ENCODE data around the gene BGLAP. TPM values are rescaled to one million over a fixed set of nuclear protein-coding genes. Genes with fewer than 3 reads are reported as not detected.

BGLAP gene
- total and polyA plus RNA-seq, 8 donors = 1.5 to 1.9 TPM; not detected in 6

DNA sequence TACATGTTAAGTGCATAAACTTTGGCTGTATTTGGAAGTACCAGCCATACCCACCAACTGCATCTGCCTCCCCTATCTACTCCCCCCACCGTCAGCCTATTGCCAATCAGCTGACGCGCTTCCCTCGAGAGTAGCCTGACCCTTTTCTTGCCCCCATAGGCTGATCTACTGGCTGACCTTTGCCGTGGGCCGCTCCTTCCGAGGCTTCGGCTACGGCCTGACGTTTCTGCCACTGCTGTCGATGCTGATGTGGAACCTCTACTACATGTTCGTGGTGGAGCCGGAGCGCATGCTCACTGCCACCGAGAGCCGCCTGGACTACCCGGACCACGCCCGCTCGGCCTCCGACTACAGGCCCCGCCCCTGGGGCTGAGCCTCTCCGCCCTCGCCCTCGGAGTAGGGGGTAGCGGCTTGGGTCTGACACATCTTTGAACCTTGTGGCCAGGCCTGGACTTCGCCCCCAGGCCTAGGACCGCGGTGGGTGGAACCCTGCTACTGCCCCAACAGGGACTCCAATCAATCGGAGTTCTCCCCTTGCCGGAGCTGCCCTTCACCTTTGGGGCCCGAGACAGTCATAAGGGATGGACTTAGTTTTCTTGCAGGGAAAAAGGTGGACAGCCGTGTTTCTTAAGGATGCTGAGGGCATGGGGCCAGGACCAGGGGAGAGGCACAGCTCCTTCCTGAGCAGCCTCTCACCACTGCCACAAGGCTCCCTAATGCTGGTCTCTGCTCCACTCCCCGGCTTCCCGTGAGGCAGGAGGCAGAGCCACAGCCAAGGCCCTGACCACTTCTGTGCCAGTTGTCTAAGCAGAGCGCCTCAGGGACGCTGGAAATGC lies 49.5 kb downstream of the BGLAP start:
- H3K4me1 ChIP-seq = peaks cover 14 to 57% (median 45%) of the 10 kb centered on the region in 4 donors
- H3K27me3 ChIP-seq = no peaks in the 10 kb centered on the region
- intact Hi-C loops (cut with DNase I; ENCODE audit: low total_unique reads) = no loop called here
- peaks cover 3 to 38% (median 33%) of the 10 kb centered on the region in 4 donors for H3K36me3 ChIP-seq
- H3K4me3 ChIP-seq = peak overlapping the region; percentile 44 to 54 (median 48)
- peak; percentile 92 to 96 for DNase-seq
- 9 to 26% (median 13%) methylated on average over 22 to 37 of the region's 37 CpGs for WGBS, 5 donors
- H3K9me3 ChIP-seq = no peaks in the 10 kb centered on the region
- H3K27ac ChIP-seq = peak overlapping the region; percentile 69 to 87 (median 75)
- peak in 2 of 3 donors; percentile 77 to 81 for TF ChIP-seq POLR2AphosphoS5 (IDR thresholded peaks at IDR 0.05)
- TF ChIP-seq POLR2A (IDR thresholded peaks at IDR 0.05) = peak in 1 of 4 donors; percentile 32
- no peak for TF ChIP-seq EP300 (IDR thresholded peaks at IDR 0.05)

Small RNA genes within 50 kb of the gene (small RNA-seq; reads per million reads assigned to genes)
- 0 reads per million in 4 donors for gene RF00568

Other genes with a start within 250 kb of the BGLAP start
- gene SSR2, start 221.2 kb upstream of the BGLAP start, total RNA-seq = 100 to 1,000 TPM in 4 of 5 donors, 10 to 100 TPM in 1; 67.1 to 354 (median 216) TPM
- 100 to 1,000 TPM; 223 to 309 (median 242) TPM for gene SSR2, start 221.2 kb upstream of the BGLAP start, polyA plus RNA-seq
- gene UBQLN4, start 188.4 kb upstream of the BGLAP start, total RNA-seq = 10 to 100 TPM in 3 of 5 donors, 1 to 10 TPM in 2; 6.4 to 41.1 (median 14.0) TPM
- gene UBQLN4, start 188.4 kb upstream of the BGLAP start, polyA plus RNA-seq = 10 to 100 TPM; 17.3 to 25.5 (median 20.6) TPM
- gene LAMTOR2, start 187.4 kb upstream of the BGLAP start, total RNA-seq = 10 to 100 TPM in 3 of 5 donors, 1 to 10 TPM in 1, not detected in 1; 7.0 to 40.6 (median 21.4) TPM
- 100 to 1,000 TPM; 123 to 170 (median 158) TPM for gene LAMTOR2, start 187.4 kb upstream of the BGLAP start, polyA plus RNA-seq
- gene RAB25, start 181.0 kb upstream of the BGLAP start, total RNA-seq = 100 to 1,000 TPM in 3 of 5 donors, 10 to 100 TPM in 2; 36.7 to 249 (median 216) TPM
- 100 to 1,000 TPM; 126 to 267 (median 168) TPM for gene RAB25, start 181.0 kb upstream of the BGLAP start, polyA plus RNA-seq
- gene MEX3A, start 159.7 kb upstream of the BGLAP start, total RNA-seq = 10 to 100 TPM in 1 of 5 donors, 1 to 10 TPM in 2, not detected in 2; 1.5 to 11.0 (median 1.6) TPM
- gene MEX3A, start 159.7 kb upstream of the BGLAP start, polyA plus RNA-seq = 1 to 10 TPM in 1 of 3 donors, under 1 TPM in 1, not detected in 1; 0.25 to 1.1 TPM
- 100 to 1,000 TPM in 4 of 5 donors, 10 to 100 TPM in 1; 53.1 to 630 (median 318) TPM for gene LMNA, start 127.5 kb upstream of the BGLAP start, total RNA-seq
- gene LMNA, start 127.5 kb upstream of the BGLAP start, polyA plus RNA-seq = 100 to 1,000 TPM; 108 to 201 (median 132) TPM
- 10 to 100 TPM in 2 of 5 donors, 1 to 10 TPM in 3; 2.6 to 23.3 (median 8.5) TPM for gene SEMA4A, start 88.6 kb upstream of the BGLAP start, total RNA-seq
- 10 to 100 TPM in 1 of 3 donors, 1 to 10 TPM in 2; 4.1 to 13.9 (median 4.7) TPM for gene SEMA4A, start 88.6 kb upstream of the BGLAP start, polyA plus RNA-seq
- 1 to 10 TPM; 4.9 to 9.9 (median 7.2) TPM for gene SLC25A44, start 48.1 kb upstream of the BGLAP start, total RNA-seq
- 1 to 10 TPM; 5.4 to 9.0 (median 6.8) TPM for gene SLC25A44, start 48.1 kb upstream of the BGLAP start, polyA plus RNA-seq
- gene PMF1, start 29.2 kb upstream of the BGLAP start, total RNA-seq = 10 to 100 TPM in 3 of 5 donors, 1 to 10 TPM in 2; 5.3 to 54.9 (median 15.6) TPM
- 10 to 100 TPM; 68.7 to 73.5 (median 68.8) TPM for gene PMF1, start 29.2 kb upstream of the BGLAP start, polyA plus RNA-seq
- 1 to 10 TPM in 2 of 5 donors, under 1 TPM in 1, not detected in 2; 0.43 to 2.9 (median 2.0) TPM for gene PAQR6, start 5.9 kb downstream of the BGLAP start, total RNA-seq
- 1 to 10 TPM; 1.4 to 4.3 (median 2.0) TPM for gene PAQR6, start 5.9 kb downstream of the BGLAP start, polyA plus RNA-seq
- 100 to 1,000 TPM in 1 of 5 donors, 10 to 100 TPM in 4; 29.8 to 199 (median 51.6) TPM for gene SMG5, start 40.6 kb downstream of the BGLAP start, total RNA-seq
- gene SMG5, start 40.6 kb downstream of the BGLAP start, polyA plus RNA-seq = 10 to 100 TPM; 20.2 to 29.1 (median 22.3) TPM
- gene TMEM79, start 42.1 kb downstream of the BGLAP start, total RNA-seq = 10 to 100 TPM in 2 of 5 donors, 1 to 10 TPM in 2, not detected in 1; 1.1 to 21.4 (median 9.4) TPM
- gene TMEM79, start 42.1 kb downstream of the BGLAP start, polyA plus RNA-seq = 10 to 100 TPM in 1 of 3 donors, 1 to 10 TPM in 2; 1.5 to 24.9 (median 2.7) TPM
- 10 to 100 TPM in 4 of 5 donors, 1 to 10 TPM in 1; 1.4 to 92.9 (median 19.7) TPM for gene GLMP, start 53.5 kb downstream of the BGLAP start, total RNA-seq
- gene GLMP, start 53.5 kb downstream of the BGLAP start, polyA plus RNA-seq = 10 to 100 TPM; 20.8 to 37.4 (median 35.9) TPM
- not detected for gene VHLL, start 57.1 kb downstream of the BGLAP start, total RNA-seq
- not detected for gene VHLL, start 57.1 kb downstream of the BGLAP start, polyA plus RNA-seq
- 100 to 1,000 TPM in 3 of 5 donors, 10 to 100 TPM in 2; 39.1 to 252 (median 124) TPM for gene CCT3, start 96.1 kb downstream of the BGLAP start, total RNA-seq
- 100 to 1,000 TPM; 110 to 122 (median 115) TPM for gene CCT3, start 96.1 kb downstream of the BGLAP start, polyA plus RNA-seq
- gene TSACC, start 96.3 kb downstream of the BGLAP start, total RNA-seq = not detected
- gene TSACC, start 96.3 kb downstream of the BGLAP start, polyA plus RNA-seq = under 1 TPM in 1 of 3 donors, not detected in 2; 0.98 TPM
- gene RHBG, start 127.0 kb downstream of the BGLAP start, total RNA-seq = not detected
- gene RHBG, start 127.0 kb downstream of the BGLAP start, polyA plus RNA-seq = under 1 TPM in 1 of 3 donors, not detected in 2; 0.70 TPM

Data from stomach (tissue), 9 donors.